ENCODE measurements around the gene THAP3. TPM values are rescaled to one million over a fixed set of nuclear protein-coding genes. Genes with fewer than 3 reads are reported as not detected.

Gene THAP3
- total and polyA plus RNA-seq, 9 of the 15 experiments (the other 6 are each of a cell fraction or from before 2014, with no cell fraction given): 1.9 to 31.2 (median 18.2) TPM

- TF ChIP-seq E4F1 (CRISPR knock-in tag; IDR thresholded peaks at IDR 0.05; ENCODE audit: borderline replicate concordance): no peak
- no peak for TF ChIP-seq ZFP36 (IDR thresholded peaks at IDR 0.05; ENCODE audit: low read depth, low read length, partially characterized antibody)
- peak; percentile 54 for TF ChIP-seq POLR2B (IDR thresholded peaks at IDR 0.05; ENCODE audit: low read depth, partially characterized antibody)
- TF ChIP-seq ZNF407 (IDR thresholded peaks at IDR 0.05; ENCODE audit: low read depth): no peak
- TF ChIP-seq TOE1 (IDR thresholded peaks at IDR 0.05; ENCODE audit: borderline replicate concordance): 0 out of 2 replicates have a peak, but pooled peaks have one; percentile 7
- no peak for TF ChIP-seq TOE1 (CRISPR knock-in tag; IDR thresholded peaks at IDR 0.05; ENCODE audit: borderline replicate concordance, low read depth)
- no peak for TF ChIP-seq FIP1L1 (IDR thresholded peaks at IDR 0.05; ENCODE audit: low read depth, low read length, poor library complexity, severe bottlenecking)
- TF ChIP-seq ETV5 (CRISPR knock-in tag; IDR thresholded peaks at IDR 0.05; ENCODE audit: low read depth): 0 out of 2 replicates have a peak, but pooled peaks have one; percentile 7
- TF ChIP-seq TFAP4 (CRISPR knock-in tag; IDR thresholded peaks at IDR 0.05; ENCODE audit: borderline replicate concordance): peak; percentile 83
- TF ChIP-seq SRSF7 (optimal IDR thresholded peaks at IDR 0.05; ENCODE audit: low read depth, low read length): no peak
- 0 out of 2 replicates have a peak, but pooled peaks have one; percentile 31 for TF ChIP-seq SMARCE1 (IDR thresholded peaks at IDR 0.05)
- peak; percentile 66; the same call in 1 of the 2 replicates for TF ChIP-seq ILF3 (IDR thresholded peaks at IDR 0.05; ENCODE audit: borderline replicate concordance)
- no peak for TF ChIP-seq ZNF146 (CRISPR knock-in tag; IDR thresholded peaks at IDR 0.05; ENCODE audit: unreplicated experiment)
Observed at GRCh38 chr1:6612641-6613360, 11.9 kb upstream of the THAP3 start (continued).

Measured in K562 (cell line).